ENCODE results near the gene CATSPERD. TPM values are rescaled to one million over a fixed set of nuclear protein-coding genes. Genes with fewer than 3 reads are reported as not detected.

Gene CATSPERD
- polyA plus RNA-seq, 4 donors = not detected

- peak in 3 of 4 donors; percentile 80 to 87 (median 83) for DNase-seq (ENCODE audit: low read depth in 4 of 4, low spot score in 2 of 4)
Observed at GRCh38 chr19:5803752-5804515, 83.5 kb downstream of the CATSPERD start.

GRCh38 chr19:5804516-5805461, 84.4 kb downstream of the CATSPERD start, which contains the start of gene NRTN:
Gene NRTN (plus strand): TSS chr19:5805067. CDS start chr19:5824166, 19,099 bp downstream.
- DNase-seq (ENCODE audit: low read depth in 4 of 4, low spot score in 2 of 4) = no peak

- DNase-seq (ENCODE audit: low read depth in 4 of 4, low spot score in 2 of 4) = peak in 1 of 4 donors; percentile 81
Observed at GRCh38 chr19:5805462-5806132, 85.2 kb downstream of the CATSPERD start.

GRCh38 chr19:5806133-5806489, 85.7 kb downstream of the CATSPERD start:
- no peak for DNase-seq (ENCODE audit: low read depth in 4 of 4, low spot score in 2 of 4)

GRCh38 chr19:5806905-5807304, 86.5 kb downstream of the CATSPERD start:
- no peak for DNase-seq (ENCODE audit: low read depth in 4 of 4, low spot score in 2 of 4)

GRCh38 chr19:5808120-5808816, 87.8 kb downstream of the CATSPERD start:
- DNase-seq (ENCODE audit: low read depth in 4 of 4, low spot score in 2 of 4) = no peak

- DNase-seq (ENCODE audit: low read depth in 4 of 4, low spot score in 2 of 4) = no peak
Observed at GRCh38 chr19:5809053-5809452, 88.6 kb downstream of the CATSPERD start.

- DNase-seq (ENCODE audit: low read depth in 4 of 4, low spot score in 2 of 4) = no peak
Observed at GRCh38 chr19:5809469-5809868, 89.0 kb downstream of the CATSPERD start.

GRCh38 chr19:5811117-5811516, 90.7 kb downstream of the CATSPERD start:
- DNase-seq (ENCODE audit: low read depth in 4 of 4, low spot score in 2 of 4) = no peak

GRCh38 chr19:5814123-5814851, 93.8 kb downstream of the CATSPERD start:
- DNase-seq (ENCODE audit: low read depth in 4 of 4, low spot score in 2 of 4) = no peak

- no peak for DNase-seq (ENCODE audit: low read depth in 4 of 4, low spot score in 2 of 4)
Observed at GRCh38 chr19:5814852-5815246, 94.4 kb downstream of the CATSPERD start.

- DNase-seq (ENCODE audit: low read depth in 4 of 4, low spot score in 2 of 4) = no peak
Observed at GRCh38 chr19:5817218-5817617, 96.8 kb downstream of the CATSPERD start.

GRCh38 chr19:5818594-5818993, 98.2 kb downstream of the CATSPERD start:
- DNase-seq (ENCODE audit: low read depth in 4 of 4, low spot score in 2 of 4) = no peak

- no peak for DNase-seq (ENCODE audit: low read depth in 4 of 4, low spot score in 2 of 4)
Observed at GRCh38 chr19:5820785-5821184, 100.3 kb downstream of the CATSPERD start.

- DNase-seq (ENCODE audit: low read depth in 4 of 4, low spot score in 2 of 4) = no peak
Observed at GRCh38 chr19:5821521-5822180, 101.2 kb downstream of the CATSPERD start.

- no peak for DNase-seq (ENCODE audit: low read depth in 4 of 4, low spot score in 2 of 4)
Observed at GRCh38 chr19:5822181-5822844, 101.9 kb downstream of the CATSPERD start.

- no peak for DNase-seq (ENCODE audit: low read depth in 4 of 4, low spot score in 2 of 4)
Observed at GRCh38 chr19:5823579-5824281, 103.3 kb downstream of the CATSPERD start.

GRCh38 chr19:5824751-5825150, 104.3 kb downstream of the CATSPERD start:
- no peak for DNase-seq (ENCODE audit: low read depth in 4 of 4, low spot score in 2 of 4)
